CD4-positive, alpha-beta T cell treated with Interleukin-4 for 1 hour (primary cell): ENCODE results near the gene TMEM163.
"Not testable (repeated sequence)": the region's sequence is repeated elsewhere in the genome, so short reads cannot be mapped to it uniquely, and the experiment has no call there.

Experiments used
- DNase-seq, 2 donors: peaks; one replicate each; pipeline ENCODE4 v3.0.0-alpha.2; 2020 to 2022

Gene TMEM163

GRCh38 chr2:134609924-134610513 is 108.8 kb downstream of the TMEM163 start:
- DNase-seq, result no peak

GRCh38 chr2:134603966-134604365 is 114.8 kb downstream of the TMEM163 start:
- no peak for DNase-seq

GRCh38 chr2:134602666-134603065 is 116.1 kb downstream of the TMEM163 start:
- no peak for DNase-seq

GRCh38 chr2:134601264-134601663 is 117.5 kb downstream of the TMEM163 start:
- no peak for DNase-seq

- DNase-seq, result no peak
Measured at GRCh38 chr2:134600208-134600607, 118.6 kb downstream of the TMEM163 start.

- DNase-seq, result no peak
Measured at GRCh38 chr2:134599236-134599635, 119.6 kb downstream of the TMEM163 start.

GRCh38 chr2:134594399-134594798 is 124.4 kb downstream of the TMEM163 start:
- DNase-seq, result no peak

- no peak for DNase-seq
Measured at GRCh38 chr2:134593519-134593918, 125.3 kb downstream of the TMEM163 start.

- no peak for DNase-seq
Measured at GRCh38 chr2:134592377-134592776, 126.4 kb downstream of the TMEM163 start.

GRCh38 chr2:134591526-134591925 is 127.3 kb downstream of the TMEM163 start:
- no peak for DNase-seq

- no peak for DNase-seq
Measured at GRCh38 chr2:134590679-134591078, 128.1 kb downstream of the TMEM163 start.

GRCh38 chr2:134589171-134590083 is 129.4 kb downstream of the TMEM163 start:
- DNase-seq, result not testable (repeated sequence)

- no peak for DNase-seq
Measured at GRCh38 chr2:134588556-134588955, 130.2 kb downstream of the TMEM163 start.

- no peak for DNase-seq
Measured at GRCh38 chr2:134586326-134586965, 132.4 kb downstream of the TMEM163 start.

GRCh38 chr2:134583997-134584520 is 134.7 kb downstream of the TMEM163 start:
- no peak for DNase-seq

GRCh38 chr2:134583462-134583861 is 135.3 kb downstream of the TMEM163 start:
- peak in 1 of 2 donors; percentile 10 for DNase-seq

GRCh38 chr2:134582547-134582899 is 136.3 kb downstream of the TMEM163 start:
- no peak for DNase-seq

GRCh38 chr2:134581877-134582546 is 136.8 kb downstream of the TMEM163 start:
- DNase-seq, result no peak

- no peak for DNase-seq
Measured at GRCh38 chr2:134578316-134578715, 140.5 kb downstream of the TMEM163 start.

- peak; percentile 16 to 23 for DNase-seq
Measured at GRCh38 chr2:134576478-134576877, 142.3 kb downstream of the TMEM163 start.

- DNase-seq, result no peak
Measured at GRCh38 chr2:134575888-134576287, 142.9 kb downstream of the TMEM163 start.

GRCh38 chr2:134574611-134575330 is 144.0 kb downstream of the TMEM163 start:
- no peak for DNase-seq
